SU-DHL-6 (cell line): ENCODE measurements around the gene PRTN3.

ENCODE experiments used
- H2AFZ ChIP-seq: fragments of 200-600 bp; sonication (generic); 2 replicates; pipeline ENCODE4 v1.6.1; 2014; ENCODE audit warnings: low read depth, mild to moderate bottlenecking, moderate library complexity, mixed read lengths, antibody characterized with exemption, low read length; ENCODE audit not compliant: severe bottlenecking
- H3F3A ChIP-seq: fragments of 200-600 bp; shearing (Covaris generic); 2 replicates; pipeline ENCODE4 v1.6.0; 2016; ENCODE audit warnings: antibody characterized with exemption, mild to moderate bottlenecking; ENCODE audit not compliant: insufficient read depth
- H3K27ac ChIP-seq: fragments of 200-600 bp; sonication (generic); 2 replicates; pipeline ENCODE4 v1.5.1; 2016; ENCODE audit warnings: low read depth, mild to moderate bottlenecking, low read length, moderate library complexity, mixed read lengths
- H3K27me3 ChIP-seq: fragments of 200-600 bp; sonication (generic), shearing (Covaris generic); 2 replicates; pipeline ENCODE4 v1.6.0; 2014; ENCODE audit warnings: mild to moderate bottlenecking, low read length
- H3K36me3 ChIP-seq: fragments of 200-600 bp; sonication (generic); 2 replicates; pipeline ENCODE4 v1.6.1; 2014; ENCODE audit warnings: mild to moderate bottlenecking, low read length, mixed read lengths
- H3K4me2 ChIP-seq: fragments of 300-600, 200-600 bp; shearing (Covaris generic), sonication (generic); 2 replicates; pipeline ENCODE4 v1.6.0; 2014; ENCODE audit warnings: low read length, low read depth, mild to moderate bottlenecking; ENCODE audit not compliant: poor library complexity, severe bottlenecking
- H3K4me3 ChIP-seq: fragments of 200-600 bp; sonication (generic); 2 replicates; pipeline ENCODE4 v1.5.1; 2014; ENCODE audit warnings: antibody characterized with exemption, low read length, mild to moderate bottlenecking, mixed read lengths; ENCODE audit not compliant: insufficient read depth, poor library complexity, severe bottlenecking
- H3K79me2 ChIP-seq: fragments of 200-600 bp; sonication (generic); 2 replicates; pipeline ENCODE4 v1.6.1; 2014; ENCODE audit warnings: mild to moderate bottlenecking, low read length, moderate library complexity; ENCODE audit not compliant: insufficient read depth
- H3K9ac ChIP-seq: fragments of 200-600 bp; sonication (generic); 2 replicates; pipeline ENCODE4 v1.7.0; 2014; ENCODE audit warnings: mild to moderate bottlenecking, low read length
- H3K9me2 ChIP-seq: fragments of 200-600 bp; sonication (generic); replicated peaks from 2 replicates; pipeline ENCODE4 v1.6.1; 2014; ENCODE audit warnings: low read length; ENCODE audit not compliant: insufficient read depth
- H3K9me3 ChIP-seq: fragments of 200-600 bp; sonication (generic); 2 replicates; pipeline ENCODE4 v1.6.1; 2014; ENCODE audit warnings: low read length, mixed read lengths; ENCODE audit not compliant: insufficient read depth
- H4K20me1 ChIP-seq: fragments of 200-600 bp; sonication (generic); 2 replicates; pipeline ENCODE4 v1.6.1; 2014; ENCODE audit warnings: low read depth, mild to moderate bottlenecking, antibody characterized with exemption, low read length, moderate library complexity, mixed read lengths
- EZH2phosphoT487 ChIP-seq: fragments of 200-600 bp; sonication (generic), shearing (Covaris generic); conservative IDR thresholded peaks from 2 replicates; pipeline ENCODE4 v1.6.1; 2018; ENCODE audit warnings: mild to moderate bottlenecking, antibody characterized with exemption, low read length, moderate library complexity, mixed read lengths
- TF ChIP-seq, protein P1 (sequence below): fragments of 200-600 bp; sonication (generic); IDR thresholded peaks from one replicate; pipeline ENCODE4 v1.5.1; 2017; ENCODE audit warnings: antibody characterized with exemption, mild to moderate bottlenecking, low read length, moderate library complexity; ENCODE audit not compliant: insufficient read depth, poor library complexity, severe bottlenecking

The PRTN3 gene

DNA sequence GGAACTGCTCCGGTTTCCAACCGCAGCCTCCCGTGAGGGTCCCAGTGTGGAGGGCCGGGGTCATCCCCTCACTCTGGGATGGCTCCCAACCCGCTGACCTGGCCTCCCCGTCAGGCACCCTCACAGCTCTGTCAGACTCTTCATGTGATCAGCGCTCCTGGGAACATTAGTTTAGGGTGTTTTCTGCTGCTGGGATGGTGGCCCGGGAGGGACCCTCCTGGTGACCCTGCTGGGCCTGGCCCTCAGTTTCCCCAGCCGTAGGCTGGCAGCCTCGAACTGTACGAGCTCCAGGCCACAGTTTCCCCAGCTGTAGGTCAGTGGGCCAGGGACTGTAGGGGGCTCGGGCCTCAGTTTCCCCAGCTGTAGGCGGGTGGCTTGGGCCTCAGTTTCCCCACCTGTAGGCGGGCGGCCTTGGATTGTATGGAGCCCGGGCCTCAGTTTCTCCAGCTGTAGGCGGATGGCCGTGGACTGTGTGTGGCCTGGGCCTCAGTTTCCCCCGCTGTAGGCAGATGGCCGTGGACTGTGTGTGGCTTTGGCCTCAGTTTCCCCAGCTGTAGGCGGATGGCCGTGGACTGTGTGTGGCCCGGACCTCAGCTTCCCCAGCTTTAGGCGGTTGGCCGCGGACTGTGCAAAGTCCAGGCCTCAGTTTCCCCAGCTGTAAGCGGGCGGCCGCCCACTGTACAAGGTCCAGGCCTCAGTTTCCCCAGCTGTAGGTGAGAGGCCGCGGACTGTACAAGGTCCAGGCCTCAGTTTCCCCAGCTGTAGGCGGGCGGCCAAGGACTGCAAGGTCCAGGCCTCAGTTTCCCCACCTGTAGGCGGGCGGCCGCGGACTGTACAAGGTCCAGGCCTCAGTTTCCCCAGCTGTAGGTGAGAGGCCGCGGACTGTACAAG lies 44.9 kb upstream of the PRTN3 start:
- Histone ChIP-seq H3K4me2 (peak overlapping the region; percentile 74), H3K9me3 (no peaks in the 10 kb centered on the region), H3K9ac (peak overlapping the region; percentile 68), H3K9me2 (no peaks in the 10 kb centered on the region), H4K20me1 (peaks cover 14% of the 10 kb centered on the region), H3F3A (no peaks in the 10 kb centered on the region), H3K4me3 (peak overlapping the region; percentile 62), H3K36me3 (peaks cover 8% of the 10 kb centered on the region; the same call in 1 of the 2 replicates), H3K79me2 (peaks cover 31% of the 10 kb centered on the region), H3K27me3 (no peaks in the 10 kb centered on the region), H2AFZ (peak overlapping the region; percentile 90), H3K27ac (no peak overlapping the region)
- TF ChIP-seq, protein P1, sequence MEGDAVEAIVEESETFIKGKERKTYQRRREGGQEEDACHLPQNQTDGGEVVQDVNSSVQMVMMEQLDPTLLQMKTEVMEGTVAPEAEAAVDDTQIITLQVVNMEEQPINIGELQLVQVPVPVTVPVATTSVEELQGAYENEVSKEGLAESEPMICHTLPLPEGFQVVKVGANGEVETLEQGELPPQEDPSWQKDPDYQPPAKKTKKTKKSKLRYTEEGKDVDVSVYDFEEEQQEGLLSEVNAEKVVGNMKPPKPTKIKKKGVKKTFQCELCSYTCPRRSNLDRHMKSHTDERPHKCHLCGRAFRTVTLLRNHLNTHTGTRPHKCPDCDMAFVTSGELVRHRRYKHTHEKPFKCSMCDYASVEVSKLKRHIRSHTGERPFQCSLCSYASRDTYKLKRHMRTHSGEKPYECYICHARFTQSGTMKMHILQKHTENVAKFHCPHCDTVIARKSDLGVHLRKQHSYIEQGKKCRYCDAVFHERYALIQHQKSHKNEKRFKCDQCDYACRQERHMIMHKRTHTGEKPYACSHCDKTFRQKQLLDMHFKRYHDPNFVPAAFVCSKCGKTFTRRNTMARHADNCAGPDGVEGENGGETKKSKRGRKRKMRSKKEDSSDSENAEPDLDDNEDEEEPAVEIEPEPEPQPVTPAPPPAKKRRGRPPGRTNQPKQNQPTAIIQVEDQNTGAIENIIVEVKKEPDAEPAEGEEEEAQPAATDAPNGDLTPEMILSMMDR: no peak
- no peak for TF ChIP-seq EZH2phosphoT487

- TF ChIP-seq, protein P1: no peak
- TF ChIP-seq EZH2phosphoT487: no peak
- Histone ChIP-seq H3K27ac (peak within 1 kb of the TSS; percentile 90), H3K79me2 (peaks cover 41% of the 10 kb centered on the region)
Measured at GRCh38 chr19:796692-797527, 43.9 kb upstream of the PRTN3 start, which contains the start of gene PTBP1. PTBP1 (plus strand) TSS chr19:797452; CDS start chr19:797498, 46 bp downstream.

DNA sequence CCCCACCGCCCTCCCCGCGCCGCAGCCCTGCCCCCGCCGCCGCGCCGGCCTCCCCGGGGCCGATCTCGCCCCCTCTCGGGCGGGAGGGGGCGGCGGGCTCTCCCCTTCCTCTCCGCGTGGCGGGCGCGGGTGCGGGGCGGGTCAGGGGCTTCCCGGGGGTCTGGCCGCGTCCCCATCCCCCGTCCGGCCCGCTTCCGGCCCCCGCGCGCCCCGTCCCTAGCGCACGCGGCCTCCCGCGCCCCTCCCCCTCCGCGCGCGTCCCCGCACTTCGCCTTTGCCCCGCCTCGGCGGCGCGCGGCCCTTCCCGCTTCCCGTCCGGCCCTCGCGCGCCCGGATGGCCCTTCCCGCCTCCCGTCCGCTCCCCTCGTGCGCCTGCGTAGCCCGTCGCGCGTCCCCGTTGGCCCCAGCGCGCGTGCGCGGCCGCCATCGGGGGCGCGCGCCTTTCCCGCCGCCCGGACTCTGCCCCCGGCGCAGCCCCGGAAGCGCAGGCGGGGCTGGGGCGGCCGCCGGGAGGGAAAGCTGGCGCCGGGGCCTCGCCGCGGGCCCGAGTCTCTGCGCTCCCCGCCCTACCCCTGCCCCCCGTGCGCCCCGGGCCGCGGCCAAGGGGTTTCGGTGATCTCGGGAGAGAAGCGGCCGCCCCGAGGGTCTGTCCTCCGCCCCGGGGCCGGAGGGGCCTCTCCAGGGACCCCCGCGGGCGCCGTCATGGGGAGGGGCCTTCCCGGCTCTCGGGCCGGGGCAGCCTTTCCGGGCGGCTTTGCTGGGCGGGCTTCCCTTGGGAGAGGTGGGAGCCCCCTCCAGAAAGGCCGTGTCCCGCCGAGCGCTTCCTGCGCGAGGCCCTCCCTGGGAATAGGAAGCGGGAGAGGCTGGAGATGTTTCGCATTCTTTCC lies 43.0 kb upstream of the PRTN3 start:
- no peak for TF ChIP-seq EZH2phosphoT487
- TF ChIP-seq, protein P1: no peak
- Histone ChIP-seq H3K4me3 (peak overlapping the region; percentile 74), H3K9ac (peak overlapping the region; percentile 98), H3K4me2 (peak overlapping the region; percentile 78), H3F3A (no peaks in the 10 kb centered on the region), H3K9me3 (no peaks in the 10 kb centered on the region), H3K79me2 (peaks cover 49% of the 10 kb centered on the region), H4K20me1 (peaks cover 32% of the 10 kb centered on the region), H3K27me3 (no peaks in the 10 kb centered on the region), H2AFZ (no peak overlapping the region), H3K36me3 (peaks cover 8% of the 10 kb centered on the region; the same call in 1 of the 2 replicates), H3K9me2 (no peaks in the 10 kb centered on the region), H3K27ac (peak overlapping the region; percentile 90)

More at GRCh38 chr19:796692-797527, 43.9 kb upstream of the PRTN3 start, which contains the start of gene PTBP1:
- peaks cover 23% of the 10 kb centered on the region for H4K20me1 ChIP-seq
- peak within 1 kb of the TSS; percentile 90 for H2AFZ ChIP-seq
- peak within 1 kb of the TSS; percentile 74 for H3K4me3 ChIP-seq
- no peaks in the 10 kb centered on the region for H3F3A ChIP-seq
- H3K9me2 ChIP-seq: no peaks in the 10 kb centered on the region
- peak within 1 kb of the TSS; percentile 78 for H3K4me2 ChIP-seq
- H3K27me3 ChIP-seq: no peaks in the 10 kb centered on the region
- H3K9ac ChIP-seq: peak within 1 kb of the TSS; percentile 98
- no peaks in the 10 kb centered on the region for H3K9me3 ChIP-seq
- peaks cover 8% of the 10 kb centered on the region; the same call in 1 of the 2 replicates for H3K36me3 ChIP-seq
